HG02623 (cell line): Measurements from ENCODE around the gene ADH6.
"Not testable (repeated sequence)": the region's sequence is repeated elsewhere in the genome, so short reads cannot be mapped to it uniquely, and the experiment has no call there.

Experiments used
- ATAC-seq: cut with Tn5 transposase; IDR thresholded peaks from one replicate; pipeline ENCODE4 v1.9.1; 2021; ENCODE audit warnings: moderate library complexity; ENCODE audit not compliant: unreplicated experiment

Gene ADH6

GRCh38 chr4:99219072-99219471 lies at the start of gene ADH6:
Gene ADH6, minus strand, starts transcription at chr4:99219246. Its CDS starts 94 bp downstream, at chr4:99219152.
- no peak for ATAC-seq

- ATAC-seq = no peak
Measured at GRCh38 chr4:99264927-99265326, 45.9 kb upstream of the ADH6 start.

- no peak for ATAC-seq
Measured at GRCh38 chr4:99252746-99253145, 33.7 kb upstream of the ADH6 start.

- ATAC-seq = no peak
Measured at GRCh38 chr4:99248714-99249113, 29.7 kb upstream of the ADH6 start.

GRCh38 chr4:99235955-99236354 lies 16.9 kb upstream of the ADH6 start:
- no peak for ATAC-seq

GRCh38 chr4:99234331-99235010 lies 15.4 kb upstream of the ADH6 start:
- no peak for ATAC-seq

- ATAC-seq = not testable (repeated sequence)
Measured at GRCh38 chr4:99233397-99233796, 14.4 kb upstream of the ADH6 start.

GRCh38 chr4:99228706-99229105 lies 9.7 kb upstream of the ADH6 start:
- ATAC-seq = not testable (repeated sequence)

GRCh38 chr4:99227646-99228045 lies 8.6 kb upstream of the ADH6 start:
- ATAC-seq = not testable (repeated sequence)

GRCh38 chr4:99221980-99222379 lies 2.9 kb upstream of the ADH6 start:
- no peak for ATAC-seq

- ATAC-seq = no peak
Measured at GRCh38 chr4:99219479-99219878, 433 bp upstream of the ADH6 start.

- ATAC-seq = no peak
Measured at GRCh38 chr4:99215521-99215920, 3.5 kb downstream of the ADH6 start.

GRCh38 chr4:99210789-99211188 lies 8.3 kb downstream of the ADH6 start:
- ATAC-seq = no peak

- ATAC-seq = no peak
Measured at GRCh38 chr4:99209671-99210070, 9.4 kb downstream of the ADH6 start.

GRCh38 chr4:99208719-99209075 lies 10.3 kb downstream of the ADH6 start:
- ATAC-seq = no peak

- ATAC-seq = no peak
Measured at GRCh38 chr4:99207911-99208718, 10.9 kb downstream of the ADH6 start.

GRCh38 chr4:99207069-99207743 lies 11.8 kb downstream of the ADH6 start:
- no peak for ATAC-seq

GRCh38 chr4:99205153-99205979 lies 13.7 kb downstream of the ADH6 start:
- ATAC-seq = no peak

GRCh38 chr4:99202536-99202935 lies 16.5 kb downstream of the ADH6 start:
- ATAC-seq = no peak

GRCh38 chr4:99202094-99202493 lies 17.0 kb downstream of the ADH6 start:
- ATAC-seq = no peak

GRCh38 chr4:99201690-99202089 lies 17.4 kb downstream of the ADH6 start:
- no peak for ATAC-seq
